Measurements from ENCODE around the gene C2CD4D.
A peak's percentile ranks its signal among the peaks of the same experiment; 100 is the strongest.
"Not testable (repeated sequence)": the region's sequence is repeated elsewhere in the genome, so short reads cannot be mapped to it uniquely, and the experiment has no call there.

Gene C2CD4D

GRCh38 chr1:151858030-151858746 is 18.6 kb upstream of the C2CD4D start:
- no peak for DNase-seq

- no peak for DNase-seq
Measured at GRCh38 chr1:151855933-151856332, 16.3 kb upstream of the C2CD4D start.

GRCh38 chr1:151855516-151855915 is 15.9 kb upstream of the C2CD4D start:
- not testable (repeated sequence) for DNase-seq

- DNase-seq: no peak
Measured at GRCh38 chr1:151854658-151855057, 15.0 kb upstream of the C2CD4D start.

GRCh38 chr1:151853411-151853943 is 13.9 kb upstream of the C2CD4D start, which contains the start of gene THEM5:
THEM5 (minus strand) TSS chr1:151853712; CDS start chr1:151853565, 147 bp downstream.
- no peak for DNase-seq

- no peak for DNase-seq
Measured at GRCh38 chr1:151852733-151853132, 13.1 kb upstream of the C2CD4D start.

GRCh38 chr1:151851886-151852285 is 12.3 kb upstream of the C2CD4D start:
- no peak for DNase-seq

- DNase-seq: no peak
Measured at GRCh38 chr1:151849871-151850270, 10.3 kb upstream of the C2CD4D start.

- no peak for DNase-seq
Measured at GRCh38 chr1:151849126-151849525, 9.5 kb upstream of the C2CD4D start.

- no peak for DNase-seq
Measured at GRCh38 chr1:151847867-151848596, 8.4 kb upstream of the C2CD4D start.

GRCh38 chr1:151846686-151847237 is 7.1 kb upstream of the C2CD4D start:
- DNase-seq: no peak

GRCh38 chr1:151846062-151846568 is 6.5 kb upstream of the C2CD4D start:
- DNase-seq: no peak

GRCh38 chr1:151843398-151843797 is 3.8 kb upstream of the C2CD4D start:
- DNase-seq: no peak

- no peak for DNase-seq
Measured at GRCh38 chr1:151841141-151841540, 1.5 kb upstream of the C2CD4D start.

GRCh38 chr1:151840421-151840820 is 801 bp upstream of the C2CD4D start:
- DNase-seq: no peak

- DNase-seq: no peak
Measured at GRCh38 chr1:151839082-151839412, 573 bp downstream of the C2CD4D start.

GRCh38 chr1:151838222-151839081 is 1.2 kb downstream of the C2CD4D start:
- DNase-seq: peak; percentile 36 to 44

GRCh38 chr1:151837884-151838221 is 1.8 kb downstream of the C2CD4D start:
- DNase-seq: no peak

GRCh38 chr1:151837197-151837596 is 2.4 kb downstream of the C2CD4D start:
- DNase-seq: peak in 1 of 2 donors; percentile 44

- no peak for DNase-seq
Measured at GRCh38 chr1:151835596-151835995, 4.0 kb downstream of the C2CD4D start.

- DNase-seq: no peak
Measured at GRCh38 chr1:151834239-151834638, 5.4 kb downstream of the C2CD4D start.

- DNase-seq: no peak
Measured at GRCh38 chr1:151833172-151833900, 6.3 kb downstream of the C2CD4D start.

All from CD4-positive, alpha-beta T cell treated with Interleukin-1 beta for 1 hour (primary cell).